Panc1 (cell line): ENCODE results near the gene TFAM. TPM values are rescaled to one million over a fixed set of nuclear protein-coding genes. Genes with fewer than 3 reads are reported as not detected.

Source experiments
- ATAC-seq: fragments of 200-7000 bp; cut with Tn5 transposase; 2 replicates; pipeline ENCODE4 v1.9.1; 2020; ENCODE audit warnings: mild to moderate bottlenecking, moderate library complexity
- BruUV-seq: library from RNA; stranded (reverse); fragments of 400-500 nt; replicated peaks from 2 replicates; lab custom pipeline; 2021; lab: Mats Ljungman, UMichigan
- CTCF ChIA-PET: fragments of 300-600 bp; sonication (Branson Sonifier 250); formaldehyde crosslinking; loops from one replicate; lab custom pipeline; 2022; ENCODE audit warnings: antibody characterized with exemption; lab: Charles Lee
- POLR2A ChIA-PET: fragments of 300-600 bp; sonication (Branson Sonifier 250); formaldehyde crosslinking; loops from one replicate; lab custom pipeline; 2022; ENCODE audit warnings: antibody characterized with exemption; lab: Charles Lee
- DNase-seq: peaks from one replicate; pipeline ENCODE4 v3.0.0-alpha.2; 2010; ENCODE audit warnings: low read depth, low spot score
- H3K27ac ChIP-seq: 2 replicates; pipeline ENCODE4 v1.5.1; 2011; ENCODE audit warnings: mild to moderate bottlenecking, low read length, inconsistent platforms
- H3K27me3 ChIP-seq: fragments of 200-500 bp; sonication (Bioruptor generic); 2 replicates; pipeline ENCODE4 v1.6.0; 2014; ENCODE audit warnings: low read length, inconsistent platforms; ENCODE audit not compliant: control insufficient read depth, insufficient read depth
- H3K36me3 ChIP-seq: fragments of 200-500 bp; sonication (Bioruptor generic); 2 replicates; pipeline ENCODE4 v1.5.1; 2014; ENCODE audit warnings: inconsistent platforms, mild to moderate bottlenecking, low read length, moderate library complexity; ENCODE audit not compliant: control insufficient read depth, insufficient read depth
- H3K4me1 ChIP-seq: 2 replicates; pipeline ENCODE4 v1.5.1; 2011; ENCODE audit warnings: inconsistent platforms, mild to moderate bottlenecking, low read length, moderate library complexity; ENCODE audit not compliant: control insufficient read depth, insufficient read depth
- H3K4me3 ChIP-seq, 2 experiments: 2 replicates each; pipeline ENCODE4 v1.5.1; 2011 to 2012; ENCODE audit warnings: low read depth in 2 of 2, low read length in 2 of 2, mild to moderate bottlenecking in 2 of 2, inconsistent platforms in 1 of 2, moderate library complexity in 1 of 2
- H3K9me3 ChIP-seq: fragments of 200-500 bp; sonication (Bioruptor generic); 2 replicates; pipeline ENCODE4 v1.5.1; 2014; ENCODE audit warnings: low read depth, mild to moderate bottlenecking, inconsistent platforms, low read length, moderate library complexity; ENCODE audit not compliant: control insufficient read depth, insufficient read depth
- POLR2AphosphoS5 ChIP-seq: IDR thresholded peaks from 2 replicates; pipeline ENCODE4 v1.6.1; 2012; ENCODE audit warnings: mild to moderate bottlenecking, low read depth, low read length, moderate library complexity
- SIN3A ChIP-seq: IDR thresholded peaks from 2 replicates; pipeline ENCODE4 v1.6.1; 2012; ENCODE audit warnings: low read depth, mild to moderate bottlenecking, low read length, moderate library complexity, borderline replicate concordance; ENCODE audit not compliant: insufficient read depth
- TCF7L2 ChIP-seq: IDR thresholded peaks from 2 replicates; pipeline ENCODE4 v1.6.1; 2011; ENCODE audit warnings: mild to moderate bottlenecking, low read depth, low read length, inconsistent platforms
- in situ Hi-C: cut with HindIII; loops from 2 replicates; pipeline ENCODE4 v1.10.0; 2016; ENCODE audit warnings: low sequenced_read_pairs, low pct_unique_long_range_greater_than_20kb
- intact Hi-C: fragments of 100-400 bp; cut with micrococcal nuclease; formaldehyde crosslinking; loops from one replicate; pipeline ENCODE4 v1.10.0; 2022; ENCODE audit not compliant: unreplicated experiment
- total RNA-seq: library from RNA; stranded (reverse); gene quantifications from one replicate; pipeline ENCODE4 v1.2.1, GENCODE V29; 2021; ENCODE audit not compliant: unreplicated experiment
- TF ChIP-seq, protein P1 (sequence below), 2 experiments: IDR thresholded peaks; 2 replicates each; pipeline ENCODE4 v1.6.1; 2011 to 2012; ENCODE audit warnings: low read depth in 2 of 2, control low read depth in 1 of 2, low read length in 1 of 2, mild to moderate bottlenecking in 1 of 2, moderate library complexity in 1 of 2; ENCODE audit not compliant: insufficient read depth in 1 of 2
- TF ChIP-seq, protein P2 (sequence below): fragments of 450-650 bp; IDR thresholded peaks from 2 replicates; pipeline ENCODE4 v1.5.1; 2017; ENCODE audit warnings: mild to moderate bottlenecking

Gene TFAM
- total RNA-seq, 1 experiment from 2014 or later: 78.2 TPM

DNA sequence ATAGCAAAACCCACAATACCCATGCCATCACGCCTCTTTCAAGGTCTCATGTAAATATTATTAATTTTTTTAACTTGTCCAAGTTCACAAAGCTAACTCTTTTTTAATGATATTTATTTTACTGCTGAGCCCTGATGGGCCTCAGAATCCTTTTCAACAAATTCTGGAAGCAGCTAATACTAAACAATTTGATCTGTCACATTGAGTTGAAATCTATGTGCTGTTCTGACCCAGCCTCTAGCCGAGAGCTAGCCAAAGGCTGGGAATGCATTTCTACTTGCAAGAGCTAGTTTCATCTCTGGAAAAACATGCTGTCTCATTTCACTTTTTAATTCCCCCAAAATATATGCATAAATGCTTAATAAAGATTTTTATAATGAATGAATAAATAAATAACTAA, 47.9 kb downstream of the TFAM start:
- Histone ChIP-seq H3K36me3 (no peaks in the 10 kb centered on the region), H3K27me3 (no peaks in the 10 kb centered on the region), H3K4me3 (no peak overlapping the region), H3K9me3 (no peaks in the 10 kb centered on the region), H3K27ac (no peak overlapping the region), H3K4me1 (no peaks in the 10 kb centered on the region)
- ChIA-PET CTCF (no interaction called here), POLR2A (no interaction called here)
- ATAC-seq: no peak
- in situ Hi-C loops: no loop called here
- intact Hi-C loops: no loop called here
- TF ChIP-seq, protein P1, sequence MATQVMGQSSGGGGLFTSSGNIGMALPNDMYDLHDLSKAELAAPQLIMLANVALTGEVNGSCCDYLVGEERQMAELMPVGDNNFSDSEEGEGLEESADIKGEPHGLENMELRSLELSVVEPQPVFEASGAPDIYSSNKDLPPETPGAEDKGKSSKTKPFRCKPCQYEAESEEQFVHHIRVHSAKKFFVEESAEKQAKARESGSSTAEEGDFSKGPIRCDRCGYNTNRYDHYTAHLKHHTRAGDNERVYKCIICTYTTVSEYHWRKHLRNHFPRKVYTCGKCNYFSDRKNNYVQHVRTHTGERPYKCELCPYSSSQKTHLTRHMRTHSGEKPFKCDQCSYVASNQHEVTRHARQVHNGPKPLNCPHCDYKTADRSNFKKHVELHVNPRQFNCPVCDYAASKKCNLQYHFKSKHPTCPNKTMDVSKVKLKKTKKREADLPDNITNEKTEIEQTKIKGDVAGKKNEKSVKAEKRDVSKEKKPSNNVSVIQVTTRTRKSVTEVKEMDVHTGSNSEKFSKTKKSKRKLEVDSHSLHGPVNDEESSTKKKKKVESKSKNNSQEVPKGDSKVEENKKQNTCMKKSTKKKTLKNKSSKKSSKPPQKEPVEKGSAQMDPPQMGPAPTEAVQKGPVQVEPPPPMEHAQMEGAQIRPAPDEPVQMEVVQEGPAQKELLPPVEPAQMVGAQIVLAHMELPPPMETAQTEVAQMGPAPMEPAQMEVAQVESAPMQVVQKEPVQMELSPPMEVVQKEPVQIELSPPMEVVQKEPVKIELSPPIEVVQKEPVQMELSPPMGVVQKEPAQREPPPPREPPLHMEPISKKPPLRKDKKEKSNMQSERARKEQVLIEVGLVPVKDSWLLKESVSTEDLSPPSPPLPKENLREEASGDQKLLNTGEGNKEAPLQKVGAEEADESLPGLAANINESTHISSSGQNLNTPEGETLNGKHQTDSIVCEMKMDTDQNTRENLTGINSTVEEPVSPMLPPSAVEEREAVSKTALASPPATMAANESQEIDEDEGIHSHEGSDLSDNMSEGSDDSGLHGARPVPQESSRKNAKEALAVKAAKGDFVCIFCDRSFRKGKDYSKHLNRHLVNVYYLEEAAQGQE (IDR thresholded peaks at IDR 0.05; ENCODE audit: insufficient read depth in 1 of 2, low read depth in 2 of 2, low read length in 1 of 2): no peak
- TF ChIP-seq POLR2AphosphoS5: no peak
- TF ChIP-seq TCF7L2: no peak
- no peak for TF ChIP-seq SIN3A
- TF ChIP-seq, protein P2, sequence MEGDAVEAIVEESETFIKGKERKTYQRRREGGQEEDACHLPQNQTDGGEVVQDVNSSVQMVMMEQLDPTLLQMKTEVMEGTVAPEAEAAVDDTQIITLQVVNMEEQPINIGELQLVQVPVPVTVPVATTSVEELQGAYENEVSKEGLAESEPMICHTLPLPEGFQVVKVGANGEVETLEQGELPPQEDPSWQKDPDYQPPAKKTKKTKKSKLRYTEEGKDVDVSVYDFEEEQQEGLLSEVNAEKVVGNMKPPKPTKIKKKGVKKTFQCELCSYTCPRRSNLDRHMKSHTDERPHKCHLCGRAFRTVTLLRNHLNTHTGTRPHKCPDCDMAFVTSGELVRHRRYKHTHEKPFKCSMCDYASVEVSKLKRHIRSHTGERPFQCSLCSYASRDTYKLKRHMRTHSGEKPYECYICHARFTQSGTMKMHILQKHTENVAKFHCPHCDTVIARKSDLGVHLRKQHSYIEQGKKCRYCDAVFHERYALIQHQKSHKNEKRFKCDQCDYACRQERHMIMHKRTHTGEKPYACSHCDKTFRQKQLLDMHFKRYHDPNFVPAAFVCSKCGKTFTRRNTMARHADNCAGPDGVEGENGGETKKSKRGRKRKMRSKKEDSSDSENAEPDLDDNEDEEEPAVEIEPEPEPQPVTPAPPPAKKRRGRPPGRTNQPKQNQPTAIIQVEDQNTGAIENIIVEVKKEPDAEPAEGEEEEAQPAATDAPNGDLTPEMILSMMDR: no peak
- no TSS peak for BruUV-seq
- no peak for DNase-seq

DNA sequence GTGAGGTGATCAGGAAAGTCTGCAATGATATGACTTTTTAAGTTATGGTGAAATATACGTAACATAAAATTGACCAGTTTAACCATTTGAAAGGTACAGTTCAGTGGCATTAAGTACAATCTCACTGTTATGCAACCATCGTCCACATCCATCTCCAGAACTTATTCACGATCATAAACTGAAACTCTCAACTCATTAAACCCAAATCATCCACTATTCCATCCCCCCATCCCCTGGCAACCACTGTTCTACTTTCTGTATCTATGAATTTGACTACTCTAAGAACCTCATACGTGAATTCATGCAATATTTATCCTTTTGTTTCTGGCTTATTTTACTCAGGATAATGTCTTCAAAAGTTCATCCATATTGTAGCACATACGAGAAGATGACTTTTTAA, 48.4 kb downstream of the TFAM start:
- H3K36me3 ChIP-seq: no peaks in the 10 kb centered on the region
- intact Hi-C loops: no loop called here
- no peak overlapping the region for H3K4me3 ChIP-seq
- no peaks in the 10 kb centered on the region for H3K9me3 ChIP-seq
- TF ChIP-seq, protein P2: no peak
- TF ChIP-seq, protein P1 (IDR thresholded peaks at IDR 0.05; ENCODE audit: insufficient read depth in 1 of 2, low read depth in 2 of 2, low read length in 1 of 2): no peak
- no peak for TF ChIP-seq TCF7L2
- TF ChIP-seq POLR2AphosphoS5: no peak
- TF ChIP-seq SIN3A: no peak
- no peak for ATAC-seq
- H3K27ac ChIP-seq: no peak overlapping the region
- no peaks in the 10 kb centered on the region for H3K4me1 ChIP-seq
- ChIA-PET CTCF (no interaction called here), POLR2A (no interaction called here)
- no TSS peak for BruUV-seq
- DNase-seq: no peak
- H3K27me3 ChIP-seq: no peaks in the 10 kb centered on the region
- in situ Hi-C loops: no loop called here
